ENCODE results near the gene CD9.
"Not testable (repeated sequence)": the region's sequence is repeated elsewhere in the genome, so short reads cannot be mapped to it uniquely, and the experiment has no call there.

Gene CD9

GRCh38 chr12:6180268-6181051 lies 19.7 kb upstream of the CD9 start:
- no peak for DNase-seq (ENCODE audit: low read depth in 3 of 3)

GRCh38 chr12:6181166-6181565 lies 19.0 kb upstream of the CD9 start:
- no peak for DNase-seq (ENCODE audit: low read depth in 3 of 3)

- DNase-seq (ENCODE audit: low read depth in 3 of 3) = no peak
Observed at GRCh38 chr12:6181583-6182278, 18.5 kb upstream of the CD9 start.

GRCh38 chr12:6182279-6182898 lies 17.8 kb upstream of the CD9 start:
- no peak for DNase-seq (ENCODE audit: low read depth in 3 of 3)

GRCh38 chr12:6183689-6184428 lies 16.3 kb upstream of the CD9 start:
- no peak for DNase-seq (ENCODE audit: low read depth in 3 of 3)

GRCh38 chr12:6185961-6186827 lies 14.0 kb upstream of the CD9 start:
- no peak for DNase-seq (ENCODE audit: low read depth in 3 of 3)

- DNase-seq (ENCODE audit: low read depth in 3 of 3) = no peak
Observed at GRCh38 chr12:6187948-6188793, 12.0 kb upstream of the CD9 start.

- no peak for DNase-seq (ENCODE audit: low read depth in 3 of 3)
Observed at GRCh38 chr12:6189028-6189427, 11.2 kb upstream of the CD9 start.

GRCh38 chr12:6189952-6190598 lies 10.1 kb upstream of the CD9 start:
- DNase-seq (ENCODE audit: low read depth in 3 of 3) = not testable (repeated sequence)

- not testable (repeated sequence) for DNase-seq (ENCODE audit: low read depth in 3 of 3)
Observed at GRCh38 chr12:6190767-6191530, 9.3 kb upstream of the CD9 start.

GRCh38 chr12:6192604-6193380 lies 7.4 kb upstream of the CD9 start:
- no peak for DNase-seq (ENCODE audit: low read depth in 3 of 3)

- no peak for DNase-seq (ENCODE audit: low read depth in 3 of 3)
Observed at GRCh38 chr12:6193853-6194815, 6.1 kb upstream of the CD9 start.

- DNase-seq (ENCODE audit: low read depth in 3 of 3) = peak; percentile 57 to 66 (median 63)
Observed at GRCh38 chr12:6195665-6196535, 4.3 kb upstream of the CD9 start.

- no peak for DNase-seq (ENCODE audit: low read depth in 3 of 3)
Observed at GRCh38 chr12:6198051-6198450, 2.1 kb upstream of the CD9 start.

- DNase-seq (ENCODE audit: low read depth in 3 of 3) = no peak
Observed at GRCh38 chr12:6198556-6198955, 1.6 kb upstream of the CD9 start.

- DNase-seq (ENCODE audit: low read depth in 3 of 3) = no peak
Observed at GRCh38 chr12:6198985-6199530, 1.1 kb upstream of the CD9 start.

Measured in stimulated activated CD4-positive, alpha-beta T cell treated with anti-CD3 and anti-CD28 coated beads, TNF-alpha, amount 100 ng/mL, for 4 hours (primary cell).